ENCODE measurements around the gene ARMC12. TPM values are rescaled to one million over a fixed set of nuclear protein-coding genes. Genes with fewer than 3 reads are reported as not detected.

Gene ARMC12
- total and polyA plus RNA-seq, 11 donors, result 0.19 to 0.72 (median 0.27) TPM; not detected in 6

DNA sequence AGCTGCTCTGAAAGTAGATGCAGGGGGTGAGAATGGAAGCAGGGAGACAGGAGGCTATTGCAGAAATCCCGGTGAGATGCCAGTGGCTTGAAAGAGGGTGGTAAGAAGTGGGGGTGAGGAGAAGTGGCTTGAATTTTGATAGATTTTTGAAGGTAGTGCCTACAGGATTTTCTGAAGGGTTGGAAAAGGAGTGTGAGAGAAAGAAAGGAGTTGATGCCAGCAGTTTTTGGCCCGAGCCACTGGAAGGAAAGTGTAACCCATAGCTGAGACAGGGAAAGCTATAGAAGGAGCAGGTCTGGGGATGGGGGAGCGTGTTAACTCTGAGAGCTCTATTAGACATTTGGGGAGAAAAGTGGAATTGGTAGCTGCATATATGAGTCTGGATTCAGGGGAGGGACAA is 9.7 kb downstream of the ARMC12 start:
- H3K27me3 ChIP-seq, result no peaks in the 10 kb centered on the region
- TF ChIP-seq CTCF (IDR thresholded peaks at IDR 0.05) (no peak), POLR2A (IDR thresholded peaks at IDR 0.05) (no peak)
- no peak overlapping the region for H3K27ac ChIP-seq
- ATAC-seq (no peak), DNase-seq (no peak)
- H3K36me3 ChIP-seq, result no peaks in the 10 kb centered on the region
- no peaks in the 10 kb centered on the region for H3K4me1 ChIP-seq
- H3K4me3 ChIP-seq, result no peak overlapping the region
- intact Hi-C loops (cut with DNase I), result no loop called here
- WGBS, 4 donors, result 85 to 90% (median 88%) methylated on average over 3 of the region's 3 CpGs
- peaks cover 0 to 8% (median 0%) of the 10 kb centered on the region in 12 donors for H3K9me3 ChIP-seq

GRCh38 chr6:35747877-35748276 is 11.0 kb downstream of the ARMC12 start:
- DNase-seq, result no peak
- Histone ChIP-seq H3K4me3 (no peak overlapping the region), H3K36me3 (no peaks in the 10 kb centered on the region), H3K4me1 (no peaks in the 10 kb centered on the region), H3K9me3 (peaks cover 0 to 8% (median 0%) of the 10 kb centered on the region in 12 donors), H3K27ac (no peak overlapping the region), H3K27me3 (no peaks in the 10 kb centered on the region)
- no peak for ATAC-seq
- TF ChIP-seq CTCF (IDR thresholded peaks at IDR 0.05) (no peak), POLR2A (IDR thresholded peaks at IDR 0.05) (no peak)
- intact Hi-C loops (cut with DNase I), result no loop called here
- WGBS, 4 donors, result 91 to 100% (median 94%) methylated on average over 1 of the region's 1 CpG

GRCh38 chr6:35750557-35750956 is 13.7 kb downstream of the ARMC12 start:
- Histone ChIP-seq H3K36me3 (no peaks in the 10 kb centered on the region), H3K27me3 (no peaks in the 10 kb centered on the region), H3K27ac (no peak overlapping the region), H3K4me1 (no peaks in the 10 kb centered on the region), H3K9me3 (peaks cover 0 to 8% (median 0%) of the 10 kb centered on the region in 12 donors), H3K4me3 (no peak overlapping the region)
- TF ChIP-seq CTCF (IDR thresholded peaks at IDR 0.05), result no peak
- TF ChIP-seq POLR2A (IDR thresholded peaks at IDR 0.05), result no peak
- DNase-seq, result no peak
- no peak for ATAC-seq
- WGBS, 4 donors, result 83 to 88% (median 86%) methylated on average over 7 of the region's 7 CpGs
- intact Hi-C loops (cut with DNase I), result loop anchor here in 3 of 10 donors (10.0 kb wide), 1 partner anchor 344 kb away; no protein-coding TSS in a partner anchor

GRCh38 chr6:35751594-35751993 is 14.8 kb downstream of the ARMC12 start:
- Histone ChIP-seq H3K27me3 (no peaks in the 10 kb centered on the region), H3K4me3 (no peak overlapping the region), H3K27ac (no peak overlapping the region), H3K9me3 (peaks cover 0 to 8% (median 0%) of the 10 kb centered on the region in 12 donors), H3K36me3 (no peaks in the 10 kb centered on the region), H3K4me1 (no peaks in the 10 kb centered on the region)
- no peak for ATAC-seq
- TF ChIP-seq CTCF (IDR thresholded peaks at IDR 0.05), result no peak
- TF ChIP-seq POLR2A (IDR thresholded peaks at IDR 0.05), result no peak
- WGBS, 4 donors, result 72 to 91% (median 79%) methylated on average over 4 of the region's 4 CpGs
- intact Hi-C loops (cut with DNase I), result loop anchor here in 3 of 10 donors (10.0 kb wide), 1 partner anchor 343 kb away; no protein-coding TSS in a partner anchor
- DNase-seq, result no peak

Data from heart left ventricle (tissue), 16 donors.